SK-MEL-5 (cell line): ENCODE measurements around the gene CHST15. TPM values are rescaled to one million over a fixed set of nuclear protein-coding genes. Genes with fewer than 3 reads are reported as not detected.

Experiments
- DNase-seq: peaks from one replicate; pipeline ENCODE4 v3.0.0-alpha.2; 2016; ENCODE audit warnings: low read depth, low spot score
- in situ Hi-C: cut with HindIII; loops from 2 replicates; pipeline ENCODE4 v1.10.0; 2016; ENCODE audit warnings: low sequenced_read_pairs, high pct_unique_total_duplicates, low pct_unique_long_range_greater_than_20kb
- total RNA-seq: library from RNA; depleted of rRNA; stranded (reverse); fragments of >200 nt; shearing (Covaris generic); gene quantifications from 2 replicates; pipeline ENCODE4 v1.2.3, GENCODE V29; 2014

The CHST15 gene
- total RNA-seq, 1 experiment from 2014 or later, result not detected

DNA sequence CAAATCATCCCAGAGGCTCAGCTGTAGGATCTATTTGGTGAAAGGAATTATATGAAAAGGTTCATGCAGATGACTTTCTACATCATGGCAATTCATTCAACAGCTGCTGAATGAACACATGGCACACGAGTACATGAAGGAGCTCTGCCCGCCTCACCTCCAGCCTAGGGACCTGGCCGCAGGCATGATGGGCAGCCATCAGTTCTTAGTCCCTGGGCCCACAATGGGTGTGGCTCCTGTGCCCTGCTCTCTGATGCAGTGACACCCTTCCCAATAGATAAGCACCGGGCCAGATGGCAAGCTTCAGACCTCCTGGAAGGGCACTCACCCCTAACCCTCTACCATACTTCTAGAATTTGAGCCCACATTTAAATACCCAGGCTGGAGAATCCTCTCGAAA lies 3.5 kb downstream of the CHST15 start:
- DNase-seq, result no peak
- in situ Hi-C loops, result no loop called here

DNA sequence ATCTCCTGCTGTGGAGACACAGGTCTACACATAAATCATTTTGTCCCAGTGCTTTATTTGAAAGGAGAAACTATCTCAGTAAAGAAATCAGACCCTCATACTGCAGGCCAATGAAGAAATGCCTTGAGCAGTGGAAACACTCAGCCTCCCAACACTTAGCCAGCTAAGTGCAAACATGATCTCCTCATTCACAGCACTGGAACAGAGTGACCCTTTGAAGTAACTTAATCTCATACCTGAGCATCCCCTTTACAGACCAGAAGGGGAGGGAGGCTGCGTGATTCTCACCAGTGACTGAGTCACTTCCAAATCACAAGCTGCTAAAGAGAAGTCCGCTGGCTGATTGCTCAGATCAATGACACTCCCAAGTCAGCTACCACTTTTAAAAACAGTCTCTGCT lies 4.5 kb downstream of the CHST15 start:
- no peak for DNase-seq
- in situ Hi-C loops, result no loop called here

DNA sequence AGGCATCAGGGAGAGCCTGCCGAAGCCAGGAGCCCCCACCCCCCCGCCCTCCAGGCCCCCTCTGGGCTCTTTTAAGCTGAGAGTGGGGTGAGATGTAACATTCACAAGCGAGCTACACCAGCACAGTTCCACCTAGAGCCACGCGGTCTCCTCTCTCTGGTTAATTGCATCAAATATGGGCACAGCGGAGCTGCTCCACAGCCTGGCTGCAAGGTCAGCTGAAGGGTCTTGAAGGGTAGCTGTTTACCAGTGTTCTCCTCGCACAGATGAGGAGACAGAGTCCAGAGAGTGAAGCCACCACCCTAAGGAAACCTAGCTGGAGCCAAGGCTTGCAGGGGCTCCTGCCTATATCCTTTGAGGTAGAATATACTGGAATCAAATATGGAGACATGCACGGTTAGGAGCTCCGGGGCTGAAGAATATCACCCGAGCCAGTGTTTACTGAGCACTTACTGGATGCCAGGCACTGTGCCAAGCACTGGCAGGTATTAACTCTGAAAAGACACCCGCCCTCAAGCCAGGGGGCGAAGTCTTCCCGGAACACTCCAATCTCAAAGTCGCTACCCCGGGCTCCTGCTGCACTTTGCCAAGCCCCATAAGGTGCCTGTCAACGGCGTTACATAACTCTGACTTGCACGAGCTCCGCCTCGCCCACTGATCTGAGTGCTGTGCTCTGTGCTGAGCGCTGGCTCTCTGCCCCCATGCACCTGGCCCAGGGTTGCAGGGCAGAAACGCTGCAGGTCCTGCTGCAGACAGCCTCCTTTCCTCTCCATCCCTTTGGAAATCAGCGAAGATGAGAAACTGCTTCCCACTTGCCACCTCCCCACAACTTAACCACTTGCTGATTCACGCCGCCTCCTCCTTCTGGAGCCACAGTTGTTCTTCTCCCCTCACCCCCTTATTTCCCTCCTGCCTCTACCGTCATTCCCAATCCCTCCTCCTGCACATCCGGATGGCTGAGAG lies 5.4 kb downstream of the CHST15 start:
- no peak for DNase-seq
- in situ Hi-C loops, result no loop called here

DNA sequence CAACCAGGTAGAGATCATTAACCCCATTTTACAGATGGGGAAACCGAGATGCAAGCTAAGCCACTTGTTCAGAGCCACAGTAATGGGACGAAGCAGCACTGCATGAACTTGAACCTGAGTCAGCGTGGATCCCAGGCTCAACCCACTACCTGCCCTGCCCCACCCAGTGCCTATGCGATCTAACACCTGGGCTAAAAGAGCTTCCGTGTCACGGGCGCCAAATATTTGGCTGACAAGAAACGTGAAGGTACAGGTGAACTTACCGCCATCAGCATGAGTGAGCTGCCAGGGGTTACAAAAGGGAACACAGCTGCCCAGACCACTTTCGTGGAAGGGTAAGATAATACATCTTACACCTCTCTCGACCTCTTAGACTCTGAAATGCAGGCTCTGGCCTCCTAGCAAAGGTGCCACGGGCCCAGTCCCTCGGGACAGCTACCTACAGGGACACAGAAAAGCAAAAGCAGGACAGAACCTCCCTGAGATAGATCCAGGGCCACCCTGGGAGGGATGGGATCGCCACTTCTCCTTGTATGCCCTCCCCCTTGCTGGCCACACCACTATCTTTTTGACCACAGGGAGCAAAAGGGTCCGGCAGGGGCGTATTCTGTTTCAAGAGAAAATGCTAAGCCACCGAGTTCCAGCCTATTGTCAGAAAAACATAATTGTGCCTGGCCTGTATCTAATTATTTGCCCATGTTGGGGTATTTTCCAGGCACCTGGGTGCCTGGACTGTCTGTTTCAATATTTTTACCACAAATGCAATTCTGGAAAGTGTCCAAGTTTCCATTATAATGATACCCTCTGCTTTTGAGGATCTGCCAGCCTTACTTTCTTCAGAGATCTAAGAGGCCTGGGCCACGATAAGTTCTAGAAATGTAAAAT lies 6.4 kb downstream of the CHST15 start:
- no peak for DNase-seq

DNA sequence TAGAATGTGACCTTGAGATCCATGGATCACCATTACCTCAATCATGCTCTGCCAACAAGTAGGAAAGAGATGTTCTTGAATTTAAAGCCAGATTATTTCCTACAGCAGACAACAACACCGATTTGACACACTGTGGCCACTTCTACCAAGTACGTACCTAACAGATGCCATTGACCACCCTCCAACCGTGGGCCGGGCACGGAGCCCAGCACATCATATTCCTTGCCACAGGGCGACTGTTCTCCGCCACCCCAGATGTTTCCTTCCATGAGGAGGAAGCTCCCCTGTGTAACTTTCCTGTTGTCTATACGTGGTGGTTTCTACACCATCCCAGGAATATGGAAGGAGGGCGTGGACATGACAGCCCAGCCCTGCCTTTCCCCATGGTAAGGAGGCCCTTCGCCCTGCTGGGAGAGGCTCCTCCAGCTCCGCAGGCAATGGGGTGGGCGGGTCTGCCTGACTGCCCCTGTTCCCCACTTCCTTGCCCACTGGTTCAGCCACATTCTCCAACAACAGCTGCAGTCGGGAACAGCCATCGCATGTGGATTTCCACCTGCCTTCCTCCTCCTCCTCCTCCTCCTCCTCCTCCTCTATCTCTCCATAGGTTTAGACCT lies 7.2 kb downstream of the CHST15 start:
- in situ Hi-C loops, result no loop called here
- DNase-seq, result no peak

More for the DNA sequence above, 6.4 kb downstream of the CHST15 start:
- in situ Hi-C loops, result no loop called here

DNA sequence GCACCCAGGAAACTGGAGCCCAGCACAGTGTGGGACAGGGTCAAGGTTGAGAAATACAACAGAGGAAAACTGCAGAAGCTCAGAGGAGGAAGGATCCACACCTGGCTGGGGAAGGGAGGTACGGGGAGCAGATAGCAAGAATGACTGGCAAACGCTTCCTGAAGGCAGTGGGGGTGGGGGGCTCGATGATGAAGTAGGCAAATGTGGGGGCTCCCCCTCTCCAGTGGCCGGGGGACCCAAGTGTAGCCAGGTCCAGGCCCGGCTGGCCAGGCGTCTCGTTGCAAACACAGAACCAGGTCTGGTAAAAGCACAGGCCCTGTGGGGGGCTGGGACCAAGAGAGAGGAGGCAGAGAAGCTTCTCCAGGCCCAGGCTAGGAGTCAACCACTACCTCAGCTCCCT lies 7.7 kb downstream of the CHST15 start:
- in situ Hi-C loops, result no loop called here
- DNase-seq, result no peak

DNA sequence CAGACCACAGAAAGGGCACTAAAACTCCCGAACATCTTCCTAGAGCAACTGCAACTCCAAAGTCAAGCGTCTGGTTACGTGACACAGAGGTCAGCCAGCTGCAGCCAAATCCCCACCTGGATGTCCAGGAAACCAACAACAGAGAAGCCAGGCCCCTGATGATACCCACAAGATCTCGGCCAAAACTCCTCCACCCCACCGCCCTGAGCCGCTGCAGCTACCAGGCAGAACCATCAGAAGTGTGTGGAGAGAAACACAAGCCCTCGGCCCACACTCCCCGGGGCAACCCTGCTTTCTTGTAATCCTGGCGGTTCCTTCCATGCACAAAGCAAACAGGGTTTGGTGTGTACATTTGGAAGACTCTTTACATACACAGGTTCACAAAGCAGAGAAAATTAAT lies 8.7 kb downstream of the CHST15 start:
- no peak for DNase-seq
- in situ Hi-C loops, result no loop called here

DNA sequence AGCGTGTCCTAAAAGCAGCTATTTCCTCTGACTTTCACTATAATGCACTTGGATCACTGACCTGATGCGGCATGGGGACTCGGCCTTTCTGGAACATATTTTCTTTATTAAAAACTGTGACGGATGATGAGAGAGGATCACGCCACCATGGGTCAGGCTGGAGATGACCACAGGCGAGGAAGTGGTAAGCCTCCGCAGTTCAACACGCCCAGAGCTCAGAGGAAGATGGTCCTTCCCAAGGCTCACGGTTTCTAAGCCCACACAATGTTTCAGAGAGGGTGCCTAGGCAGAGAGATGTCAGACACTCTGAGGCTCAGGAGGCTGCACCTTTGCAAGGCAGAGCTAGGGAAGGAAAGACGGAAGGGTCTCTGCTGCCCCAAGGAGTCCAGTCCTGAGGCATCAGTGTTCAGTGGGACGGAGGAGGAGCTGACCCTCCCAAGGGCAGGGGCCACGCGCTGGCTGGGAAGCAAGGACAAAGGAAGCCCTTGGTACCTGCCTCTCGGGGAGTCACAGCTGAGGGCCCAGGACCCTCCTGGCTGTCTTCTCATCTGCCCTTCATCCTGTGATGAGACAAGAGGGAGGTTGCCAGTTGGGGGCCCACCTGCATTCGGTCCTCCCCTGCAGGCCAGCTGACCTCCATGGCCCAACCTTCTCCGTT lies 9.5 kb downstream of the CHST15 start:
- no peak for DNase-seq
- in situ Hi-C loops, result no loop called here

DNA sequence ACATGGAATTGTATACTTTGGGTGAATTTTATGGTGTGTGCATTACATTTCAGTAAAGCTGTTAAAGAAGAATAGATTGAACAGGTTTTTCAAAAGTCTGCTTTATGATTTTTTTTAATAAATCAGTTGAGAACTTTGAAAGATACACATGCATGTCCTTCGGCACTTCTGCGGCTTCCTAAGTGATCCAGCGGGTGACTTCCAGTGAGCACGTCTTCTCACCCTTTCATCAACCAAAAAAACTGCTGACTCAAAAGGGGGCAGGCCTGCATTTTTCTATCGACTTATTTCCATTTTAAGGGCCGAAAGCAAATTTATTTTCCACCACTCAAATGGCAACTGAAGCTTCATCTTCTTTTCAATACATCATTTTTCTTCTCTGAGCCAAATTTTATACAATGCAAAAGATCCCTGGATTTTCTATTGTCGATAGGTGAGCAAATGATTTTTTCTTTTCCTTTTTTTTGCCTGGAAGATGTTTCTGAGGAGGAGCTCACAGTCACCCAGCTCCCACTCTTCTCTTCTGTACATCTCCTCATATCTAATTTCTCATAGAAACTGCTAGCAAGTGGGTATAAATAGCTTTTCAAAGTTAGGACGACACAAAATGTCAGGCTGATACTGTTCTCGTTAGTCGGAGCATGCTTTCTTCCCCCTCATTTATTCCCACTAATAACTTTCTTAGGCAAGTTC lies 10.2 kb downstream of the CHST15 start:
- in situ Hi-C loops, result no loop called here

DNA sequence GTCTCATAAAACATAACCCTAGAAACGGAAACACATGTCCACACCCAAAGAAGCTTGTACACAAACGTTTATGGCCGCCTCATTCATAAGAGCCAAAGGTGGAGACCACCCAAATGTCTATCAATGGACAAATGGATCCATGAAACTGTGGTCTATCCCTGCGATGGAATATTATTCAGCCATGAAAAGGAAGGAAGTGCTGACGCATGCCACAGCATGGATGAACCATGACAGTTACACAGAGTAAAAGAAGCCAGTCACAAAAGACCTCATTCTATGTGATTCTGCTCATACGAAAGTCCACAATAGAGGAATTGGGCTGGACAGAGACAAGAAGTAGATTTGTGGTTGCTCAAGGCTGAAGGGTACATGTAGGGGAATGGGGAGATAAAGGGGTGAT lies 10.8 kb downstream of the CHST15 start:
- in situ Hi-C loops, result no loop called here
- no peak for DNase-seq

More for the DNA sequence above, 10.2 kb downstream of the CHST15 start:
- DNase-seq, result no peak

DNA sequence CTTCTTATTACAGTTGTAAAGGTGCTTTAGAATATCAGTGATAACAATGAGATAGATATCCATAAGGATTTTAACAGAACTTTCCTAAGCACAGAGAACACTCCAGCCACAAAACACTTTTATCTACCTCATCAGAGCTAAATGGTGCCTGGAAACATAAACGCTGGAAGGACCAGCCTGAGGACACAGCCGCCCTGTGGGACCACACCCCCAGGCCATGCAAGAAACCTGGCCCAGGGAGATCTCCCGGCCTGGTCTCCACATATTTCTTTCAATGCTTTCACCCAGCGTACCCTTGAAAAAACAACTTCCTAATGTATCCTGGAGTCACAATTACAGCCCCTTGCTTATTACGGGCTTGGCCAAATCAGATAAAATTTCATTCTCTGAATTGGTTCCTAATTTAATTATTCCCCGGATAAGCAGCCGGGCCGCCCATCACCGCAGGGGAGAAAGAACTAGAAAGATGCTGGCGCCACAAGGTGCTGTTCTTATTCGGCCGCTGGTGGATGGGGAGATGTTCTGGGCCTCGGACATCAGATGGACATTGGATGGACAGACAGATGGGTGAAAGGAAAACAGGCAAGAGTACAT lies 11.8 kb downstream of the CHST15 start:
- in situ Hi-C loops, result no loop called here
- no peak for DNase-seq

DNA sequence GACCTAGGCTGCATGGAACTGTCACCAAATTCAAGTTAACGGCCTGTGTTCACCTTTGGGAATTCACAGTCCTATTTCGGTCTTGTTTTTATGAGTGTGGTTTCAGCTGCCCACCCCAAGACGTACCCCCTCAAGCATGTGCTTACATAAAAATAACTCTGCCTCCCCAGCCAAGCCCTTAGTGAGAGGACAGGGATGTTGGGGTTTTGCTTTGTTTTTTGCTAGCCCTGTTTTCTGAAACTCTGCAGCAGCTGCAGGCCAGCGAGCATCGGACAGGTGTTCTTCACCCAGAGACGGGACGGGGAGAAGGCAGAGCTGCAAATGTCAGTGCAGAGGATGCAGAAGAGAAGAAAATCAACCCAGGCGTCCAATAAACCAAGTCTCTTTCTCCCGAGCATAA lies 13.5 kb downstream of the CHST15 start:
- in situ Hi-C loops, result no loop called here
- no peak for DNase-seq

DNA sequence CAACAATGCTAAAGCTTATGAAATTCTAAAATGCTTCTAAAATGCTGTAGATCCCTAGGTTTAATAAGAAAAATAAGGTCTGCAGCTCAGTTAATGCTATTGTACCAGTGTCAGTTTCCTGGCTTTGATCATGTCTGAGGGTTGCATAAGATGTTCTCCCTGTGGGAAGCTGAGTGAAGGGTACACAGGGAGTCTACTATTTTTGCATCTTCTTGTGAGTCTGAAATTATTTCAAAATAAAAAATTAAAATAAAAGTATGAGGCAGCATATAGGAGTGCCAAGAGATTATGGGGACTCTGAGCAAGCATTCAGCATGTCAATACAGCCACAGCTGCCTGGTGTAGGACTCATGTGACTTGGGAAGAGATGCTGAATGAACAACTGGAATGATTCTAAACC lies 14.7 kb downstream of the CHST15 start:
- DNase-seq, result no peak
- in situ Hi-C loops, result no loop called here

DNA sequence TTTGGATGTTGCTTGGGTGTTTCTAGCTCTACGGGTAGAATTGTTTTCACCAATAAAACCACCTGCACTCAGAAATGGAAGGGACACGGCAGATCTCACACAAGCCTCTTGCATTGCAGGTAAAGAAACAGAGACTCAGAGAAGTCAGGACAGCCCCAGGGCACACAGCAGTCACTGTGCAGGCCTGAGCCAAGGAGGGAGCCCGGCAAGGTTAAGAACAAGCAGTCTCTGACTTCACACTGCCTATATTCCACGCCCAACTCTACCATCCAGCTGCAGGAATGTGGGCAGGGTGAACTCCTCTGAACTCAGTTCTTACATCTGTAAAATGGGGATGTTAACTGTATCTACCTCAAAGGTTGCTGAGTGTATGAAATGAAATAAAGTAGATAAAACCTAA lies 15.4 kb downstream of the CHST15 start:
- in situ Hi-C loops, result no loop called here
- DNase-seq, result no peak

DNA sequence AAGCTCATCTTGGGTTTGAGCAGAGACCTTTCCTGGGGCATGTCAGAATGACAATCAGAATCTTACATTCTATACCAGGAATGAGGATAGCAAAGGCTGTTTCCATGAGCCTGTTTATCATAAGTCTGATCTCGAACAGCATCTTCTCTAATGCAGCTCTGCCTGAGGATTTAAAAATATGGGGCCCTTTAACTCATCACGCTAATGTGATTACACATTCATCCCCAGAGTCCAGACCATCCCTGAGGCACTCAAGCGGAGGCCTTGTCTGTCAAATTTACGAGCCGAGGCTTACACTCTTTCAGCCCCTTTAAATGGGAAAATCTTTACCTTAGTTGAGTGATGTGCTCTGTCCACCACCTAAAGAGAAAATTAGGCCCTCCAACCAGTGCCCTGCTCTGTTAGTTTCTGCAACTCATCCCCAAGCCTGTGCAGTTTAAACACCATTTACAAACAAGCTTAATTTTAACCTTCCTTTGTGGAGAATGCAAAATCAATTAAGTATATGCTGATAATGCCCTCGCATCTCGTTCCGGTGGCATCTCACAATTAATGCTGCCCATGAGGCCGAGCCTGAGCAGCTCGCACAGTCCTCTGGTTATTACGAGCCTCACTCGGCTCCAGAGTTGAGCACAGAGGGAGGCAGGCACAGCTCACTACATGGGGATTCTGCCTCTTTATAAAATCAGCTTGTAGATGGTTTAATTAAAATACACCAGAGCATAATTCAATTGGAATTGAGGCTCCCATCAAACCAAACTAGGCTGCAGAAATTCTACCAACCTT lies 16.0 kb downstream of the CHST15 start:
- DNase-seq, result no peak
- in situ Hi-C loops, result no loop called here

DNA sequence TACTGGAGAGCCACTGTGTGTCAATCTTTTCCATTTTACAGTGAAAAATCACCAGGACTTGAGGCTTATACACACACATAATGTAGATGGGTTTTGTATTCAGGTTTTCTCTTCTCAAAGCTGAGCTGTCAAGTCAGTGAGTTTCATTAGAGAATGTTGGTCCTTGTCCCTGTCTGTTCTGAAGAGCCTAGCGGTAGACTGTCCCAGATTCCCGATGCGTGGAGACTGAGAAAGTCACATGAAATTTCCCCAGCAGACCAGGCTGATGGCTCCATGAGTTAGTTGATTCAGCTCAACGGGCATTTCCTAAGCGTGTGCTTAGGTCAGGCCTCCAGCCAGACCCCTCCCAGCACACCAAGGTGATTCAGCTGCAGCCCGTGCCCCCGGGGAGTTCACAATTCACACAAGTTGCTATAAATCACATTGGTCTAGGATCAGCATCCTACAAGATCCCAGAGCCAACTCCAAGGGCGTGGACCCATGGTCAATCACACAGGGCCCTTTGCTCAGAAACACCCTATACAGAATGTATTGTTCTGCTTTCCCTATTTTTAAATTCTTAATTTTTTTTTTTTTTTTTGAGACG lies 17.2 kb downstream of the CHST15 start:
- in situ Hi-C loops, result no loop called here
- DNase-seq, result no peak
